GM12872 (cell line): ENCODE results near the gene KIFC3.

Experiments used
- CTCF ChIP-seq: IDR thresholded peaks from 3 replicates; pipeline ENCODE4 v1.5.1; 2011; ENCODE audit warnings: low read depth, mild to moderate bottlenecking, low read length, moderate library complexity; ENCODE audit not compliant: insufficient read depth

KIFC3 gene

GRCh38 chr16:57741660-57742191, 60.6 kb downstream of the KIFC3 start:
- TF ChIP-seq CTCF: no peak

- TF ChIP-seq CTCF: no peak
Observed at GRCh38 chr16:57740423-57741071, 61.7 kb downstream of the KIFC3 start.

- TF ChIP-seq CTCF: no peak
Observed at GRCh38 chr16:57739756-57740422, 62.4 kb downstream of the KIFC3 start.

- no peak for TF ChIP-seq CTCF
Observed at GRCh38 chr16:57738844-57739243, 63.4 kb downstream of the KIFC3 start.

- TF ChIP-seq CTCF: no peak
Observed at GRCh38 chr16:57736419-57737351, 65.6 kb downstream of the KIFC3 start.

GRCh38 chr16:57735755-57736418, 66.4 kb downstream of the KIFC3 start, which contains the start of gene KATNB1:
KATNB1 (plus strand) TSS chr16:57735770; CDS start chr16:57737244, 1,474 bp downstream.
- no peak for TF ChIP-seq CTCF
